ENCODE data around the gene TMEM106C. TPM values are rescaled to one million over a fixed set of nuclear protein-coding genes. Genes with fewer than 3 reads are reported as not detected.

The TMEM106C gene
- total RNA-seq, 4 donors from 2014 or later: 26.9 to 69.7 (median 49.5) TPM

GRCh38 chr12:47989666-47990065 lies 26.3 kb downstream of the TMEM106C start:
- Histone ChIP-seq H3K27ac (no peak overlapping the region), H3K4me3 (no peak overlapping the region), H3K27me3 (no peaks in the 10 kb centered on the region), H3K9me3 (no peaks in the 10 kb centered on the region), H3K36me3 (no peaks in the 10 kb centered on the region), H3K4me1 (no peaks in the 10 kb centered on the region)
- no peak for DNase-seq (ENCODE audit: low spot score in 2 of 2)
- TF ChIP-seq POLR2A (IDR thresholded peaks at IDR 0.05): no peak
- no peak for TF ChIP-seq CTCF (IDR thresholded peaks at IDR 0.05)
- TF ChIP-seq EP300 (IDR thresholded peaks at IDR 0.05): no peak
- 83% methylated on average over 12 of the region's 12 CpGs for WGBS, 2 donors

- no peak overlapping the region for H3K27ac ChIP-seq
- no peaks in the 10 kb centered on the region for H3K36me3 ChIP-seq
- TF ChIP-seq POLR2A (IDR thresholded peaks at IDR 0.05) (no peak), EP300 (IDR thresholded peaks at IDR 0.05) (no peak), CTCF (IDR thresholded peaks at IDR 0.05) (no peak)
- no peaks in the 10 kb centered on the region for H3K4me1 ChIP-seq
- H3K9me3 ChIP-seq: no peaks in the 10 kb centered on the region
- no peak for DNase-seq (ENCODE audit: low spot score in 2 of 2)
- WGBS, 2 donors: 68 to 84% methylated on average over 7 of the region's 7 CpGs
- H3K27me3 ChIP-seq: no peaks in the 10 kb centered on the region
- H3K4me3 ChIP-seq: no peak overlapping the region
Observed at GRCh38 chr12:47990351-47991105, 27.1 kb downstream of the TMEM106C start.

GRCh38 chr12:47991106-47992061 lies 28.0 kb downstream of the TMEM106C start:
- Histone ChIP-seq H3K9me3 (no peaks in the 10 kb centered on the region), H3K27me3 (no peaks in the 10 kb centered on the region), H3K4me3 (no peak overlapping the region), H3K4me1 (peaks cover 0 to 8% (median 0%) of the 10 kb centered on the region in 4 donors), H3K36me3 (no peaks in the 10 kb centered on the region), H3K27ac (no peak overlapping the region)
- DNase-seq (ENCODE audit: low spot score in 2 of 2): no peak
- no peak for TF ChIP-seq EP300 (IDR thresholded peaks at IDR 0.05)
- no peak for TF ChIP-seq POLR2A (IDR thresholded peaks at IDR 0.05)
- TF ChIP-seq CTCF (IDR thresholded peaks at IDR 0.05): no peak
- WGBS, 2 donors: 54 to 72% methylated on average over 12 to 13 of the region's 13 CpGs

- no peak for TF ChIP-seq CTCF (IDR thresholded peaks at IDR 0.05)
- TF ChIP-seq POLR2A (IDR thresholded peaks at IDR 0.05): no peak
- TF ChIP-seq EP300 (IDR thresholded peaks at IDR 0.05): no peak
- no peak for DNase-seq (ENCODE audit: low spot score in 2 of 2)
Observed at GRCh38 chr12:47992776-47993175, 29.4 kb downstream of the TMEM106C start.

More at GRCh38 chr12:47992776-47993175, 29.4 kb downstream of the TMEM106C start:
- H3K4me3 ChIP-seq: no peak overlapping the region
- 96 to 97% methylated on average over 9 to 10 of the region's 10 CpGs for WGBS, 2 donors
- no peaks in the 10 kb centered on the region for H3K36me3 ChIP-seq
- H3K27me3 ChIP-seq: no peaks in the 10 kb centered on the region
- H3K9me3 ChIP-seq: no peaks in the 10 kb centered on the region
- H3K4me1 ChIP-seq: peaks cover 0 to 9% (median 0%) of the 10 kb centered on the region in 4 donors
- H3K27ac ChIP-seq: no peak overlapping the region

Measured in tibial nerve (tissue), 4 donors.